ENCODE measurements around the gene DYNC1I1. TPM values are rescaled to one million over a fixed set of nuclear protein-coding genes. Genes with fewer than 3 reads are reported as not detected.

Gene DYNC1I1
- total RNA-seq, 1 donor: 0.54 TPM

DNA sequence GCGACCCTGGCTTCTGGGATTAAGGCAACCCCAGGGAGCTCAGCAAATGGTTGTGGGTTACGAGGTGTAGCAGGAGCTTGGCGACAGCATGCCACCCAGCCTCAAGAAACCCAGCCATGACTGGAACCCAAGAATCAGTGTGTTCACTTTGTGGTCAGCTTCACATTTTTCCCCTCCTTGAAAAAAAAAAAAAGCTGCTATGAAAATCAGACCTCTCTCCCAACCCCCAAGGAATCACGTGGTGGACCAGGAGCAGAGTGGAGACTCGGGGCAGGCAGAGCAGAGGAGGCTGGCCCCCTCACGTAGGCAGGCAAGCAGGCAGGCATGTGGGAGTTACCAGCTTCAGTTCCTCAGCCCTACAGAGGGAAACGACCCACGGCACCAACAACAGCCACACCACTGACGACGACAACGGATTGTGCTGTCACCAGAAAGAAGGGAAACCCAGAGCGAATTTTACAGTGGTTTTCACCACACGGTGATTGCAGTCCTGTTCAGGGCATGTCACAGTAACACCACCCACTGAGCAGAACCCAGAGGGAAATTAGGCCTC lies 346.2 kb downstream of the DYNC1I1 start:
- no peak for DNase-seq (ENCODE audit: low read depth in 2 of 3, low spot score in 2 of 3)

DNA sequence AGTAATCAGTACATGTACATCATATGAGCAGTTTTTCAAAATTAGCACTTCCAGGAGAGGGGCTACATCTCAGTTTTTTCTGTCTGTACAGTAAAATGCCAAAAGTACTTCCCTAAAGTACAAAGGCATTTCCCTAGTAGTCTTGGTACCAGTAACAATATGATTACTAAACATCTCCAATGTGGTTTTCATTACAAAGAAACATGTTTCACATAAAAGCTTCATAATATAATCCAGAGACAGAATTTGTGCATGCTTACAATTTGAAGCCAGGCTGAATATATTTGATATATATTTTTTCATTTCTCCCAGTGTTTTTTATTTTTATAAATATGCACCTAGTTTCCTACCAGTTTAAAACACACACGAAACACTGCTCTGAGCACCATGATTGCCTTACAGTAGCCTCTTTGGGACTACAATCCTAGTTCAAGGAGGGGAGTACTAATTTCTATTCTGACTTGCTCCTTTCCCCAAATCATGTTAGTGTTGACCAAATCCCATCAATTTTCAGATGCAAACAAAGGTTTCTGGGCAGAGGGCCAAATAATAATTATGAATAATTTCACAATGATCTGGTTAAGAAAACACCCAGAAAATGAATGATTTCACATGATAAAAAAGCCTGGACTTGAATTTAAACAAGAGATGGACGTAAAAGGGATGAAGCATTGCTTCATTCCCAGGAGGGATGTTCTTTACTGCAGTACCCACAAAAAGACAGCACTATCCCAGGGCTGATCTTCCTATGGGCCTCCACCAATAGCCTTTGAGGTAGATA lies 348.3 kb downstream of the DYNC1I1 start:
- DNase-seq (ENCODE audit: low read depth in 2 of 3, low spot score in 2 of 3): no peak

DNA sequence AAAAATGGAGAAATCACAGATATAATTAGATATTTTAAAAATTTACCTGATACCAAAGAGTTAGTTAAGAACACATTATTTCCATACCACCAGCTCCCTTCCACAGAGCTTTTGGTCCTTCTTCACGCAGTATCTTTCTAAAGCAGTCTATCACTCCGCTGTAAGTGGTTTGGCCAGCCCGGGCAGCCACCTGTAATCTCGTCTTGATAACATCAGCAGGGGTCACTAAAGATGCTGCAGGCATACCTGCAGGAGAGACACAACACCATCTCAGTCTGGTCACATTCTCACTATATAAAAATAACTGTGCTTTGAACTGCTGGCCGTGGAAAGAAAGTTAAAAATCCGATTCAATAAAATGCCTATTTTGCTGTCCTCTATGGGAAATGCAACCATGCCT lies 349.4 kb downstream of the DYNC1I1 start:
- no peak for DNase-seq (ENCODE audit: low read depth in 2 of 3, low spot score in 2 of 3)

DNA sequence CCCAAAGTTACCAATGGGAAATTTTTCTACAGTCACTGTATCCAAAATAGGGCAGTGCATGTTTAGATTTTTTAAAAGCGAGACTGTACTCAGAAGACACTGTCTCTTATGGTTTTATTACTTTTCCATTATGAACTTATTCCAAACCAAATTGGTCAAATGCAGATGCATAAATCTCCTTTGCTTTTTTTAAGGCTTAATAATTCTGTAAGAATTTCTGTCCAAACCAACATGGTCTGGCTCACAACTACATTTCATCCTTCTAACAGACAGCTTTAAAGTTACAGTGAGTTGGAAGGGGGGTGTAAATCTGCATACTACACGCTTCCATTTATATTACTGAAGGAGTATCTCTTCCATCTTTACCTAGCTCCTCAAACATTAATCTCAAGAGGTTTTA lies 350.4 kb downstream of the DYNC1I1 start:
- no peak for DNase-seq (ENCODE audit: low read depth in 2 of 3, low spot score in 2 of 3)

DNA sequence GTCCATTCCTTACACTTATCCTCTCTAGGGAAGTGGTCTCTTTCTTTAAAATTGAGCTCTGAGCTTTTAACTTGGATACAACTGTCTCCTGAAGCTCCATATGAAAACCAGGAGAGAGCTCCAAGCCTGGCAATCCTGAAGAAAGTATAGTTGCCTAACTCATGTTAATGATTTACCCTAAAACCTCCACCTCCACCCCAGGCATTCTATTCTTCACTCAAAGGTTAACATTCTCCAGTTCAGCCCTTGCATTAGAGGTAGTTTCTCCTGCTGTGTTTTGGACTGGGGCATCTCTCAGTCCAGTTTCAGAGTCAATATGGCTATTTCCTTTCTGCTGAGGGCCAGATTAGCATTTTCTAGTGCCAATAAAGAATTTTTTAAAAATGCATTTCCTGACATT lies 354.0 kb downstream of the DYNC1I1 start:
- no peak for DNase-seq (ENCODE audit: low read depth in 2 of 3, low spot score in 2 of 3)

DNA sequence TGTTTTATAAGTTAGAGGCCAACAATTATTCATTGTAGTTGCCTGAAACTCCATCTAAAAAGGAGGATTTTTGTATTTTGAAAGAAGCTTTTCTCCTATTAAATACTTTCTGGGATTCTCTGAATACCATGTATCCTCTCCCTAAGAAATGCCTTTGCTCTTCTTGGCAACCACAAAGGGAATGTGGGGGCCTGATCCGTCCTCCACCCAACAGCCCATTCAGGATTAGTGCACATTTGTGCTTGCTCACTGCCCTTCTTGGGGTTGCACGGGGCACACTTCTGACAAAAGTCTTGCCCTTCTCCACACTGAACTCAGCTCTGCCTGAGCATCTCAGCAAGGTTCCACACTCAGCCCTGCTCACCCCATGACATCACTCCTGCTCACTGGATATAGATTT lies 355.4 kb downstream of the DYNC1I1 start:
- DNase-seq (ENCODE audit: low read depth in 2 of 3, low spot score in 2 of 3): no peak

DNA sequence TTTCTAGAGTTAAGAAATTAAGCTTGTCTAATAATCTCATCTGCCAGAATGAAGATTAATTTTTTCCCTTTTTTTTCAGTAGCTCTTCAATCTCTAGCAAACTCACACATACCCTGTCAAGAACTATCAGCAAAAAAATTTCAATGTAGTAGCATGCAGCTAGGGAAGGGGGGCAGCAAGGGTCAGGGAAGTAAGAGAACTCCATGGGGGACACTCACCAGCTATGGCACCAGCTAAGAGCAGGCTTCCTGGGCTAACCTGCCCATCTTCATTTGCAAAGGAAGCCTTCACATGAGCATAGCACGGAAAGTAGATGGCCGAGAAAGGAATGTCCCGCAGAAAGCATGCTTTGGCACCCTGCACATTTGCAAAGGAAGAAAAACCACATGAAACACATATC lies 359.2 kb downstream of the DYNC1I1 start:
- DNase-seq (ENCODE audit: low read depth in 2 of 3, low spot score in 2 of 3): no peak

- DNase-seq (ENCODE audit: low read depth in 2 of 3, low spot score in 2 of 3): no peak
Measured at GRCh38 chr7:96135241-96135640, 362.9 kb downstream of the DYNC1I1 start.

DNA sequence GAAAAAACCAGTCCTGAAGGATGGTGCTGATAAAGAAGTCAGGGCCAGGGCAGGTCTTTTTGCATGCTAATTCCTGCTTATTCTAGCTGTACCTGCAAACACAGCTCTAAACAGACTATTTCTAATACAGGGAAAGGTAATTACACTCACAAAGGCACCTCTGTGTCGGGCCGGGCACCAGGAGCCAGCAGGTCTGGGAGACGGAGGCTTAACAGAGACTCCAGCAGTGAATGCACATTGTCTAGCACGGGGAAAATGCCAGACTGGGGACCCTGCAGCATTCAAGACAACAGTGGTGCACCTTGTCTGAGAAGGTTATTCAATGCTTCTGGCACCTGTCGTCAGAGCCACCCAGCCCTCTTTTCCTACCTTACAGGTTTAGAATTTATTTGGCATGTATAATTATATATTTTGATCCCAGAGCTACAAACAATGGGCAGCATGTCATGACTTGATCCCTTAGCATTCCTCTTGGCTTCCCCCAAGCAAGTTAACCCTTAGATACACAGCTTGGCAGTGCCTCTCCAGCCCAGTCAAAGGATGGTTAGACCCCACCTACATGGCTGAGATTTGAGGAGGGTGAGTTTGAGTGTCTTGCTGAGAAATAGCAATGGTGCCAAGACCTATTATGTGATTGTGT lies 364.4 kb downstream of the DYNC1I1 start:
- no peak for DNase-seq (ENCODE audit: low read depth in 2 of 3, low spot score in 2 of 3)

DNA sequence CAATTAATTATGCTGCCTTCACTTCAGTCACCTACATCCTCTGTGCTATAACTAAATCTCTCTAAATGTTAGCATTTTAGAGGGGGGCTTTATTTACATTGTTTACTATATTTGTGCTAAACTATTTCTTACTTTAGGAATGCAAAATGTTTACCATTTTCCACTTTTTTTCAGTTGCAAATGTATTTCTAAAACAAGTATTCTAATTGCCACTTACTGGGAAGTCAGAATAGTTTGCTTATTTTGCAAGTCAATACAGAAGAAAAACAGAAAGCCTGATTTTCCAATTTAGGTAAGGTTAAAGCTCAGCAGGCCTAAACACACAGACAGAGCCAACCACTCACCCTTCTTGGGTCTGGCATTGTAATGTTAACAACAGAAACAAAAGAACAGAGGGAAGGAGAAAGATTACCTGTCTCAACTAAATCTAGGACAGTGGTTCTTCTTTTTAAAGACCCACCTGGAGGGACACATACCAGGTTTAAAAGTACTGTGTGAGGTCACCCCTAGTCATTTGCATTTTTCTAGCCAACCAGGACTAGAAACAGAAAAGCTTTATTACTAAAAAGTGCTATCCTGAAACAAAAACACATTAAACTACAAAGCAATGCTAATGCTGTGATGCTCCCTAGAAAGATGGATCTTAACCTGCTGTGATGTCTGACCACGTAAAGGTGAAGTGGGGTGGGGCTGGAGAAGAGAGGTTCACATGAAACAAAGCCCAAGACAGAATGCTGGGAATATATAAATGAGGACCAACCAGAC lies 371.3 kb downstream of the DYNC1I1 start:
- DNase-seq (ENCODE audit: low read depth in 2 of 3, low spot score in 2 of 3): no peak

GRCh38 chr7:96144260-96144526 lies 371.8 kb downstream of the DYNC1I1 start:
- DNase-seq (ENCODE audit: low read depth in 2 of 3, low spot score in 2 of 3): no peak

Other genes starting within 250 kb of the DYNC1I1 start
- 0.81 TPM for gene PDK4, start 176.0 kb upstream of the DYNC1I1 start, total RNA-seq

All from hematopoietic multipotent progenitor cell (in vitro differentiated cells).